Ascending aorta (tissue), 2 donors: ENCODE results near the gene PAF1. TPM values are rescaled to one million over a fixed set of nuclear protein-coding genes. Genes with fewer than 3 reads are reported as not detected.

ENCODE experiments used
- DNase-seq, 2 donors: peaks; one replicate each; pipeline ENCODE4 v3.0.0-alpha.2; 2019; ENCODE audit warnings: low spot score in 2 of 2
- H3K27ac ChIP-seq, 2 donors: fragments of 200-600 bp; sonication (generic); one replicate each; pipeline ENCODE4 v1.5.1; 2016 to 2017; ENCODE audit warnings: mild to moderate bottlenecking in 1 of 2
- H3K27me3 ChIP-seq: fragments of 200-600 bp; sonication (generic); one replicate; pipeline ENCODE4 v1.5.1; 2017
- H3K36me3 ChIP-seq, 2 donors: fragments of 200-600 bp; sonication (generic); one replicate each; pipeline ENCODE4 v1.5.1; 2016
- H3K4me1 ChIP-seq, 2 donors: fragments of 200-600 bp; sonication (generic); one replicate each; pipeline ENCODE4 v1.5.1; 2016 to 2017; ENCODE audit warnings: mild to moderate bottlenecking in 1 of 2
- H3K4me3 ChIP-seq, 2 donors: fragments of 200-600 bp; sonication (generic); one replicate each; pipeline ENCODE4 v1.5.1; 2016 to 2017; ENCODE audit warnings: mild to moderate bottlenecking in 1 of 2
- H3K9me3 ChIP-seq, 2 donors: fragments of 200-600 bp; sonication (generic); one replicate each; pipeline ENCODE4 v1.5.1; 2016
- CTCF ChIP-seq, 3 experiments: fragments of 200-600 bp in 2 of 3; fragments of 450-650 bp in 1 of 3; sonication (generic) in 2 of 3; IDR thresholded peaks; one replicate each; pipeline ENCODE4 v1.5.1; 2016 to 2019; ENCODE audit warnings: antibody characterized with exemption in 3 of 3, mild to moderate bottlenecking in 1 of 3, moderate library complexity in 1 of 3
- intact Hi-C: fragments of 100-400 bp; cut with DNase I; formaldehyde crosslinking; loops from one replicate; pipeline ENCODE4 v1.15.1; 2023
- total RNA-seq: library from RNA; depleted of rRNA; stranded (reverse); fragments of >200 nt; gene quantifications from one replicate; pipeline ENCODE4 v1.1.0, GENCODE V29; 2016

PAF1 gene
- total RNA-seq, 1 donor from 2014 or later, result 12.7 TPM

DNA sequence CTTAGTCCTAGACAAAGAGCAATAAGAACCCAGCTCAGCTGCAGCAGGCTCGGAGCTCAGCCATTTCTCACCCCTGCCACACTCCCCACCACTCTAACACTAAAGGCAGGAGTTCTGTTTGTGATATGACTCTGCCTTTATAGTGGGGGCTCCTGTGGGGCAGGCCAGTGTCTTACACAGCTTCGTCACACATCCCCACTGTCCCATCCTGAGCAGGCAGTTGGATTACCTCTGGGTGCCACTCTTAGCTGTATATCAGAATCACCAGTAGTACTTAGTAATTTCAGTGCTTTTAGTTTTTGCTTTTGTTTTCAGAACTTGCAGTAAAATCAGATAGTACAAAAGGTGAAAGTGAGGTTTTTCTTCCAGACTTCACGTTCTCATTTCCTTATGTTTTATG lies 31.9 kb downstream of the PAF1 start:
- TF ChIP-seq CTCF (IDR thresholded peaks at IDR 0.05), result no peak
- Histone ChIP-seq H3K27me3 (no peaks in the 10 kb centered on the region), H3K9me3 (no peaks in the 10 kb centered on the region), H3K27ac (no peak overlapping the region), H3K4me3 (no peak overlapping the region), H3K36me3 (peaks cover 88 to 89% of the 10 kb centered on the region in 2 donors), H3K4me1 (no peaks in the 10 kb centered on the region)
- intact Hi-C loops, result no loop called here
- DNase-seq, result no peak

GRCh38 chr19:39356647-39357046 lies 34.3 kb downstream of the PAF1 start:
- Histone ChIP-seq H3K27ac (no peak overlapping the region), H3K9me3 (no peaks in the 10 kb centered on the region), H3K4me3 (no peak overlapping the region), H3K4me1 (no peaks in the 10 kb centered on the region), H3K27me3 (no peaks in the 10 kb centered on the region), H3K36me3 (peaks cover 79 to 86% of the 10 kb centered on the region in 2 donors)
- TF ChIP-seq CTCF (IDR thresholded peaks at IDR 0.05), result no peak
- no peak for DNase-seq
- intact Hi-C loops, result no loop called here

DNA sequence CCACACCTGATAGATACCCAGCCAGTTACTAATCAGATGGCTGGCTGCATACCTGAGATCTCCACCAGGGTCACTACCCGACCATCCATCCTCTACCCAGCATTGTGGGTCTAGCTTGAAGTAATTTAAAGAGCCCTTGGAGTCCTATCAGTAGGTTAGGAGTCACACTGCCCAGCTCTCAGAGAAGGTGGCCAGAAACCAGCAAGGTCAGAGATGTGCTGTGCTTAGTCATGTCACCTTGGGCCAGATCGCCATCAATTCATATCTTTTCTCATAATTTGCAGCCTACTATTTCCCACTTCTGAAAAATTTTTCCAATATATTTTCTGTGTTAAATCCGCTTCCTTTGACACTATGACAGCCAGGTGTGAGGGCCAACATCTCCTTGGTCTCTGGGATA lies 34.8 kb downstream of the PAF1 start:
- Histone ChIP-seq H3K9me3 (no peaks in the 10 kb centered on the region), H3K36me3 (peaks cover 73 to 86% of the 10 kb centered on the region in 2 donors), H3K4me3 (no peak overlapping the region), H3K4me1 (no peaks in the 10 kb centered on the region), H3K27me3 (no peaks in the 10 kb centered on the region), H3K27ac (no peak overlapping the region)
- no peak for DNase-seq
- intact Hi-C loops, result no loop called here
- no peak for TF ChIP-seq CTCF (IDR thresholded peaks at IDR 0.05)

DNA sequence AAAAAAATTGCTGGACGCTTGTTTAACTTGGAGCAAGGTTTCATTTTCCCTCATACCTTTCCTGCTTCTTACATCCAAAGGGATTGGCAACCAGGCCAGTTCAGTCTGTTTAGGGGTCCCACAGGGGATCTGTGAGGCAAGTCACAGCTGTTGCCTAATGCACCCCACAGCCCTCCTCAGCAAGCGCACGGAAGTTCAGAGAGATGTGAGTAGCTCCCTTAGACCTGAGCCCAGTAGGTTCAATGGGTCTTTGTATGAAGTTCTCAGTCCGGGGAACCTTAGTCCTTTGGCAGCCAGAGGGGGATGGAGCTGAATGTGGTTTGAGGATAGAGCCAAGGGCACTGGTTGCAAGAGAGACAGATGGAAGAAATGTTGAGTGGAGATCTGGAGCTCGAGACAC lies 35.7 kb downstream of the PAF1 start:
- Histone ChIP-seq H3K36me3 (peaks cover 66 to 80% of the 10 kb centered on the region in 2 donors), H3K27ac (no peak overlapping the region)
- DNase-seq, result no peak

DNA sequence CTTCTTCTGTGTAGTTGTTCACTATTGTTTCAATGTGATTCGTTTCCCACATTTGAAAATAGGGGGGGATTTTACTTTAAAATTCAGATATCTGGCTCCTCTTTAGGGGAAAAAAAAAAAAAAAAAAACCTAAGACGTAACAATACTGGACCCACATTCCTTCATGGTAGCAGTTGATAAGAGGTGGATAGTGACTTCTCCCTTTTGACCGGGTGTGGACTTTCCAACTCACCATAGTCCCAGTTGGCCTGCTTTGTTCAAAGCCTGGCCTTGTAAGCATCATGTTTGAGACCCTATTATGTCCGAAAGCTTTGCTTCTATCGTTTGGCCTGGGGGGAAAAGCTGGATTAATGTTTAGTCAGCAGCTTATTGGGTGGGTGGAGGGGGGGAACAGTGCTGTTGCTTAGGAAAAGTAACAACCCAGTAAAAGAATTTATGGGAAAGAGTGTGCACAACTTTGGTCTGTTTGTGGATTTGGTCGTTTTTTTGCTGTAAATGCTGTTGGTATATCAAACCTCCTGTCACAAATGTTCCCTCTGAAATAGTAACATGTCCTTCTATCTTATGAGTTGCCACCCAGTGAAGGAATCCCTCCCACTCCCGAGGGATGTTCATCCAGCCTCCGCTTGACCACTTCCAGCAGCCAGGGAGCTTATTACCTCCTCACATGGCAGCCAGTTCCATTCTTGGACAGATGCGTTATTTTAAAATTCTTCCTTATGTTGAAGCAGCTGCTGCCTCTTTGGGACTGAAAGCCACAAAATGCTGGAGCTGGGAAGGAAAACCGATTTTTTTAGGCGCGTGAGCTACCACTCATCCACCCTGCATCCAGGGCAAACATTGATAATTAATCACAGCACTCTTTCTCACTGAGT lies 38.3 kb downstream of the PAF1 start:
- Histone ChIP-seq H3K4me1 (no peaks in the 10 kb centered on the region), H3K36me3 (peaks cover 42 to 68% of the 10 kb centered on the region in 2 donors), H3K27ac (no peak overlapping the region), H3K4me3 (no peak overlapping the region), H3K9me3 (no peaks in the 10 kb centered on the region), H3K27me3 (no peaks in the 10 kb centered on the region)
- intact Hi-C loops, result no loop called here
- TF ChIP-seq CTCF (IDR thresholded peaks at IDR 0.05), result no peak
- DNase-seq, result no peak

More for the DNA sequence above, 35.7 kb downstream of the PAF1 start:
- no peak for TF ChIP-seq CTCF (IDR thresholded peaks at IDR 0.05)
- no peaks in the 10 kb centered on the region for H3K4me1 ChIP-seq
- no peaks in the 10 kb centered on the region for H3K27me3 ChIP-seq
- intact Hi-C loops, result no loop called here
- H3K4me3 ChIP-seq, result no peak overlapping the region
- no peaks in the 10 kb centered on the region for H3K9me3 ChIP-seq
